SU-DHL-6 (cell line): ENCODE measurements around the gene MT1H.
"Not testable (repeated sequence)": the region's sequence is repeated elsewhere in the genome, so short reads cannot be mapped to it uniquely, and the experiment has no call there.

Experiments used
- H2AFZ ChIP-seq: fragments of 200-600 bp; sonication (generic); 2 replicates; pipeline ENCODE4 v1.6.1; 2014; ENCODE audit warnings: low read depth, mild to moderate bottlenecking, moderate library complexity, mixed read lengths, antibody characterized with exemption, low read length; ENCODE audit not compliant: severe bottlenecking
- H3F3A ChIP-seq: fragments of 200-600 bp; shearing (Covaris generic); 2 replicates; pipeline ENCODE4 v1.6.0; 2016; ENCODE audit warnings: antibody characterized with exemption, mild to moderate bottlenecking; ENCODE audit not compliant: insufficient read depth
- H3K27ac ChIP-seq: fragments of 200-600 bp; sonication (generic); 2 replicates; pipeline ENCODE4 v1.5.1; 2016; ENCODE audit warnings: low read depth, mild to moderate bottlenecking, low read length, moderate library complexity, mixed read lengths
- H3K27me3 ChIP-seq: fragments of 200-600 bp; sonication (generic), shearing (Covaris generic); 2 replicates; pipeline ENCODE4 v1.6.0; 2014; ENCODE audit warnings: mild to moderate bottlenecking, low read length
- H3K36me3 ChIP-seq: fragments of 200-600 bp; sonication (generic); 2 replicates; pipeline ENCODE4 v1.6.1; 2014; ENCODE audit warnings: mild to moderate bottlenecking, low read length, mixed read lengths
- H3K4me2 ChIP-seq: fragments of 300-600, 200-600 bp; shearing (Covaris generic), sonication (generic); 2 replicates; pipeline ENCODE4 v1.6.0; 2014; ENCODE audit warnings: low read length, low read depth, mild to moderate bottlenecking; ENCODE audit not compliant: poor library complexity, severe bottlenecking
- H3K4me3 ChIP-seq: fragments of 200-600 bp; sonication (generic); 2 replicates; pipeline ENCODE4 v1.5.1; 2014; ENCODE audit warnings: antibody characterized with exemption, low read length, mild to moderate bottlenecking, mixed read lengths; ENCODE audit not compliant: insufficient read depth, poor library complexity, severe bottlenecking
- H3K79me2 ChIP-seq: fragments of 200-600 bp; sonication (generic); 2 replicates; pipeline ENCODE4 v1.6.1; 2014; ENCODE audit warnings: mild to moderate bottlenecking, low read length, moderate library complexity; ENCODE audit not compliant: insufficient read depth
- H3K9ac ChIP-seq: fragments of 200-600 bp; sonication (generic); 2 replicates; pipeline ENCODE4 v1.7.0; 2014; ENCODE audit warnings: mild to moderate bottlenecking, low read length
- H3K9me2 ChIP-seq: fragments of 200-600 bp; sonication (generic); replicated peaks from 2 replicates; pipeline ENCODE4 v1.6.1; 2014; ENCODE audit warnings: low read length; ENCODE audit not compliant: insufficient read depth
- H3K9me3 ChIP-seq: fragments of 200-600 bp; sonication (generic); 2 replicates; pipeline ENCODE4 v1.6.1; 2014; ENCODE audit warnings: low read length, mixed read lengths; ENCODE audit not compliant: insufficient read depth
- H4K20me1 ChIP-seq: fragments of 200-600 bp; sonication (generic); 2 replicates; pipeline ENCODE4 v1.6.1; 2014; ENCODE audit warnings: low read depth, mild to moderate bottlenecking, antibody characterized with exemption, low read length, moderate library complexity, mixed read lengths
- EZH2phosphoT487 ChIP-seq: fragments of 200-600 bp; sonication (generic), shearing (Covaris generic); conservative IDR thresholded peaks from 2 replicates; pipeline ENCODE4 v1.6.1; 2018; ENCODE audit warnings: mild to moderate bottlenecking, antibody characterized with exemption, low read length, moderate library complexity, mixed read lengths
- TF ChIP-seq, protein P1 (sequence below): fragments of 200-600 bp; sonication (generic); IDR thresholded peaks from one replicate; pipeline ENCODE4 v1.5.1; 2017; ENCODE audit warnings: antibody characterized with exemption, mild to moderate bottlenecking, low read length, moderate library complexity; ENCODE audit not compliant: insufficient read depth, poor library complexity, severe bottlenecking

MT1H gene

DNA sequence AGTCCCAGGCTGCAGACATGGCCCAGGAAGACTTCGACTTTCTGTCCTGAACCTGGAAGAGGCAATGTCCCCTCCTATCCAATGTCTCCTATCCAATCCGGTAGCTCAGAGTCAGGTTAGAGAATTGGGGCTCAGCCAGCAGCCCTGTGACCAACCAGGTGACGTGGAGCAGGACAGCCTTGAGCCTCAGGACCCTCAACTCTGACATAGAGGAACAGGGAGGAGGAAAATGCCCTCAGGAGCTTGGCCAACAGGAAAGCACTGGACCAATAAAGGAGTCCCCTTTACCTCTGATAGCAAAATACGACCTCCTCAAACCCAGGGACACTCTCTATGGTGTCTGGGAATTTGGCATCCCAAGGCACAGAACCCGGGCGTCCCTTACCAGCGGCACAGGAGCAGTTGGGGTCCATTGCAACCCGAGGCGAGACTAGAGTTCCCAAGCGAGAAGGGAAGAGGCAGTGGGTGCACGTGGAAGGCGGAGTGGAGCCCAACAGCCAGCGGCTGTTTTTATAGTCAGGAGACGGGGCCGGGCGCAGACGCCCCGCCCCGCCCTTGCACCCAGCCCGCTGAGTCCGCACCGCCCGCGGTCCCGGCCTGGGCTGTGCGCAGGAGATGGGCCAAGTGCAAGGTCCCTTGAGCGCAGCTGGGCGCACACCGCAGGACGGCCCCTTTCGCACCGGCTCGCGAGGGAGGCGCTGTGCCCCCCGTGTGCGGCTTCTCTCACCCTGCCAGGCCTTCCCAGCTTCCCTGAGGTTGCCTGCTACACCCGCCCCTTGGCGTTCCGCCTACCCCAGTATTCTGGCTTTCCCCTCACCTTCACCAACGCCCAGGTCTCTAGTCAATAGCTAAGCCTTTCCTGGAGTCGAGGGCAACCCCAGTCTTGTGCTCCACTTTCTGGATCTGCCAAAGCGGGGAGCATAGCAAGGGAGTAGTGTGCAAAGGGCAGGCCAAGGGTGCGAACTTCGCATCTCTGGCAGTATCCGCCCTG, 1.7 kb upstream of the MT1H start, which contains the start of gene MT1G:
TSS of gene MT1G (minus strand) at position 485 of the 991 bp plus-strand sequence. CDS start at position 413, 72 bp downstream.
- no peaks in the 10 kb centered on the region for H3K79me2 ChIP-seq
- no peaks in the 10 kb centered on the region for H4K20me1 ChIP-seq
- no peaks in the 10 kb centered on the region for H3F3A ChIP-seq
- H3K9me2 ChIP-seq = no peaks in the 10 kb centered on the region
- no peak within 1 kb of the TSS for H3K4me3 ChIP-seq
- H2AFZ ChIP-seq = no peak within 1 kb of the TSS
- no peak within 1 kb of the TSS for H3K4me2 ChIP-seq
- no peaks in the 10 kb centered on the region for H3K36me3 ChIP-seq
- no peak within 1 kb of the TSS for H3K9ac ChIP-seq
- H3K27me3 ChIP-seq = no peaks in the 10 kb centered on the region
- TF ChIP-seq, protein P1, sequence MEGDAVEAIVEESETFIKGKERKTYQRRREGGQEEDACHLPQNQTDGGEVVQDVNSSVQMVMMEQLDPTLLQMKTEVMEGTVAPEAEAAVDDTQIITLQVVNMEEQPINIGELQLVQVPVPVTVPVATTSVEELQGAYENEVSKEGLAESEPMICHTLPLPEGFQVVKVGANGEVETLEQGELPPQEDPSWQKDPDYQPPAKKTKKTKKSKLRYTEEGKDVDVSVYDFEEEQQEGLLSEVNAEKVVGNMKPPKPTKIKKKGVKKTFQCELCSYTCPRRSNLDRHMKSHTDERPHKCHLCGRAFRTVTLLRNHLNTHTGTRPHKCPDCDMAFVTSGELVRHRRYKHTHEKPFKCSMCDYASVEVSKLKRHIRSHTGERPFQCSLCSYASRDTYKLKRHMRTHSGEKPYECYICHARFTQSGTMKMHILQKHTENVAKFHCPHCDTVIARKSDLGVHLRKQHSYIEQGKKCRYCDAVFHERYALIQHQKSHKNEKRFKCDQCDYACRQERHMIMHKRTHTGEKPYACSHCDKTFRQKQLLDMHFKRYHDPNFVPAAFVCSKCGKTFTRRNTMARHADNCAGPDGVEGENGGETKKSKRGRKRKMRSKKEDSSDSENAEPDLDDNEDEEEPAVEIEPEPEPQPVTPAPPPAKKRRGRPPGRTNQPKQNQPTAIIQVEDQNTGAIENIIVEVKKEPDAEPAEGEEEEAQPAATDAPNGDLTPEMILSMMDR = no peak
- TF ChIP-seq EZH2phosphoT487 = no peak
- no peak within 1 kb of the TSS for H3K27ac ChIP-seq
- no peaks in the 10 kb centered on the region for H3K9me3 ChIP-seq

DNA sequence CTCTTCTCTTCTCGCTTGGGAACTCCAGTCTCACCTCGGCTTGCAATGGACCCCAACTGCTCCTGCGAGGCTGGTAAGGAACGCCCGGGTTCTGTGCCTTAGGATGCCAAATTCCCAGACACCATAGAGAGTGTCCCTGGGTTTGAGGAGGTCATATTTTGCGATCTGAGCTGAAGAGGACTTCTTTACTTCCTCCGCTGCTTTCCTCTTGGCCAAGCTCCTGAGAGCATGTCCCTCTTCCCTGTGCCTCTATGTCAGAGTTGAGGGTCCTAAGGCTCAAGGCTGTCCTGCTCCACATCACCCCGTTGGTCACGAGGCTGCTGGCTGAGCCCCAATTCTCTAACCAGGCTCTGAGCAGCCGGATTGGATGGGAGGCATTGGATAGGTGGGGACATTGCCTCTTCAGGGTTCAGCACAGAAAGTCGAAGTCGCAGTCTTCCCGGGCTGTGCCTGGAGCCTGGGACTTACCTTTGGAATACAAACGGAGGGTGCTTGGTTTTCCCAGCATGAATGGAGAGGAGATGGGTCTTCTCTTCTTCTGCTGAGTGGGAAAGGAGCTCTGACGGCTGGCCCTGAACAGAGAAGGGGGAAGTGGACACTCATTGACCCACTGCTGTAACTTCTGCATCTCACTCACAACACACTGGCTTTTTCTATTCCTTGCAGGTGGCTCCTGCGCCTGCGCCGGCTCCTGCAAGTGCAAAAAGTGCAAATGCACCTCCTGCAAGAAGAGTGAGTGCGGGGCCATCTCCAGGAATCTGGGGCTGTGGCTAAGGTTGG, 416 bp downstream of the MT1H start:
- no peak overlapping the region for H2AFZ ChIP-seq
- H3K27ac ChIP-seq = no peak overlapping the region
- H4K20me1 ChIP-seq = no peaks in the 10 kb centered on the region
- H3K36me3 ChIP-seq = no peaks in the 10 kb centered on the region
- H3K9me3 ChIP-seq = no peaks in the 10 kb centered on the region
- no peak overlapping the region for H3K4me2 ChIP-seq
- no peak overlapping the region for H3K4me3 ChIP-seq
- no peaks in the 10 kb centered on the region for H3F3A ChIP-seq
- H3K9me2 ChIP-seq = no peaks in the 10 kb centered on the region
- no peak for TF ChIP-seq EZH2phosphoT487
- TF ChIP-seq, protein P1 = no peak
- H3K79me2 ChIP-seq = no peaks in the 10 kb centered on the region
- no peaks in the 10 kb centered on the region for H3K27me3 ChIP-seq
- H3K9ac ChIP-seq = no peak overlapping the region

DNA sequence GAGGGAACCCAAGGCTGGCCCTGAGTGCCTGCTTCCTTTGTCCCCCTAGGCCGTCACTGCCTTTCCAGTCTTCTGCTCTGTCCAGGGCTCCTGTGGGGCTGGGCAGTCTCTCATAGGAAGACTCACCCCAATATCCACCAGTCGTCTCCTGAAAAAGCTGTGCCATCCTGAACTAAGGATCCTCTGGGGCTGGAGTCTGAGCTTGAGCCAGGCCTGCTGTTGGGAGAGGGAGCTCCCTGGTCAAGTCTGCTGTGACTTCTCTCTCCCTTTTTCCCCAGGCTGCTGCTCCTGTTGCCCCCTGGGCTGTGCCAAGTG, 963 bp downstream of the MT1H start:
- Histone ChIP-seq H3K9me2 (no peaks in the 10 kb centered on the region), H3K27ac (no peak overlapping the region), H3K36me3 (no peaks in the 10 kb centered on the region), H4K20me1 (no peaks in the 10 kb centered on the region), H2AFZ (no peak overlapping the region), H3K27me3 (no peaks in the 10 kb centered on the region), H3K9ac (no peak overlapping the region), H3K9me3 (no peaks in the 10 kb centered on the region), H3F3A (no peaks in the 10 kb centered on the region), H3K4me3 (no peak overlapping the region), H3K79me2 (no peaks in the 10 kb centered on the region), H3K4me2 (no peak overlapping the region)
- TF ChIP-seq EZH2phosphoT487 = no peak
- TF ChIP-seq, protein P1 = no peak

DNA sequence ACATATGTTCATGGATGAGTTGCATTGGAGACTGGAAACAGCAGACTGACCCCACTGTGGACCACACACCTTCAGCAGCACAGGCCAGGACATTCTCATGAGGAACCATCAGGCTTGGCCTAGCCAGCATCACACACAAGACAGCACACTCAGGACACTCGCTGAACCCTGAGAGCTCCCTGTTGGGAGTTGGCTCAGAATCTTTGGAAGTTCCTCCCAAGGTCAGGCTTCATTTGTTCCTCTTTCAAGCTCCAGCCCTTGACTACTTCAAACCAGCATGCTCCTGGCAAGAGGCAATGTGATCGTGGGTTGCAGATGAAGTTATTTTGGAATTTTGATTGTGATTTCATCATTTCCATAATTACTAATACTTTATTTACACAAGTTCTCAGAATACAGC, 2.1 kb downstream of the MT1H start:
- not testable (repeated sequence) for H3F3A ChIP-seq, H2AFZ ChIP-seq, H3K9ac ChIP-seq, H3K4me2 ChIP-seq, H3K27ac ChIP-seq, H3K4me3 ChIP-seq, H3K36me3 ChIP-seq, H3K9me3 ChIP-seq, H3K79me2 ChIP-seq, H3K9me2 ChIP-seq, H3K27me3 ChIP-seq, H4K20me1 ChIP-seq

DNA sequence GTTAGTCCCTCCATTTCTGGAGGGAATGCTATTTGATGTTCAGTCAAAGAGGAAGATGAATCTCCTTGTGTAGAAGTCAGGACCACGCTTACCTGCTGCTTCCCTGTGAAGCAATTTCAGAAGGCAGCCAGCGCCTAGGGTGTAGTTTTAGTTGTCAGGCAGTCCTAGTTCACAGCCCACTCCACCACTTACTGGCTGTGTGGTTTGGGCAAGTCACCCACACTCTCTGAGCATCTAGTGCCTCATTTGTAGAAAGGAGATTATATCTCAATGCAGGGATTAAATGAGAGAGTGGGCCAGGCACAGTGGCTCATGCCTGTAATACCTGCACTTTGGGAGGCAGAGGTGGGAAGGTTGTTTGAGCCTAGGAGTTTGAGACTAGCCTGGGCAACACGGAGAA, 2.6 kb downstream of the MT1H start:
- H3K9me2 ChIP-seq, H3K79me2 ChIP-seq, H3K4me3 ChIP-seq, H4K20me1 ChIP-seq, H3K27ac ChIP-seq, H3K27me3 ChIP-seq, H2AFZ ChIP-seq, H3K4me2 ChIP-seq, H3F3A ChIP-seq, H3K9ac ChIP-seq, H3K9me3 ChIP-seq, H3K36me3 ChIP-seq: not testable (repeated sequence)
